Astrocyte of the spinal cord (primary cell): ENCODE data around the gene SELP.

Experiments used
- DNase-seq: peaks from one replicate; pipeline ENCODE4 v3.0.0; 2011; ENCODE audit warnings: low read depth, low spot score
- H3K4me3 ChIP-seq: 2 replicates; pipeline ENCODE4 v1.5.1; 2011; ENCODE audit warnings: low read depth, mild to moderate bottlenecking, low read length, moderate library complexity
- in situ Hi-C: cut with HindIII; loops from 2 replicates; pipeline ENCODE4 v1.10.0; 2017; ENCODE audit warnings: low sequenced_read_pairs
- TF ChIP-seq, protein P1 (sequence below): IDR thresholded peaks from 2 replicates; pipeline ENCODE4 v1.5.1; 2012; ENCODE audit warnings: low read depth, mild to moderate bottlenecking, low read length, inconsistent platforms

Gene SELP

DNA sequence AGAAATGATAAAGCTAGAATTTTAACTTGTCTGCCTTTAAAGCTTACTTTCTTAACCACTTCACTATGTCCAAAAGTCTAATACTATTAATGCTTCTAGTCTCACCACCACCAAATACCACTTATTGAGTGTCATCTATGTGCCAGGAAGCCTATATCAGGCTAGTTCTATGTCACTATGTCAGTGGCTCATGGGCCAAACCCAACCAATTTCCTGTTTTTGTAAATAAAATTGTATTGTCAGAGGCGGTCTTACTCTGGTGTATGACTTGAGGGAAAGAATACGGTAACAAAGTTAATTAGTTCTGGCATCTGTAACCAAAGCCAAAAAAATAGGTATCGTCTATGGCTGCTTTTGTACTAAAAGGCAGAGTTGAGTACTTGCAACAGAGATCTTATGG is 58.5 kb downstream of the SELP start:
- TF ChIP-seq, protein P1, sequence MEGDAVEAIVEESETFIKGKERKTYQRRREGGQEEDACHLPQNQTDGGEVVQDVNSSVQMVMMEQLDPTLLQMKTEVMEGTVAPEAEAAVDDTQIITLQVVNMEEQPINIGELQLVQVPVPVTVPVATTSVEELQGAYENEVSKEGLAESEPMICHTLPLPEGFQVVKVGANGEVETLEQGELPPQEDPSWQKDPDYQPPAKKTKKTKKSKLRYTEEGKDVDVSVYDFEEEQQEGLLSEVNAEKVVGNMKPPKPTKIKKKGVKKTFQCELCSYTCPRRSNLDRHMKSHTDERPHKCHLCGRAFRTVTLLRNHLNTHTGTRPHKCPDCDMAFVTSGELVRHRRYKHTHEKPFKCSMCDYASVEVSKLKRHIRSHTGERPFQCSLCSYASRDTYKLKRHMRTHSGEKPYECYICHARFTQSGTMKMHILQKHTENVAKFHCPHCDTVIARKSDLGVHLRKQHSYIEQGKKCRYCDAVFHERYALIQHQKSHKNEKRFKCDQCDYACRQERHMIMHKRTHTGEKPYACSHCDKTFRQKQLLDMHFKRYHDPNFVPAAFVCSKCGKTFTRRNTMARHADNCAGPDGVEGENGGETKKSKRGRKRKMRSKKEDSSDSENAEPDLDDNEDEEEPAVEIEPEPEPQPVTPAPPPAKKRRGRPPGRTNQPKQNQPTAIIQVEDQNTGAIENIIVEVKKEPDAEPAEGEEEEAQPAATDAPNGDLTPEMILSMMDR: no peak
- DNase-seq: no peak
- in situ Hi-C loops: no loop called here
- H3K4me3 ChIP-seq: no peak overlapping the region

GRCh38 chr1:169570172-169570574 is 59.8 kb downstream of the SELP start:
- in situ Hi-C loops: no loop called here
- no peak for DNase-seq
- TF ChIP-seq, protein P1: no peak
- no peak overlapping the region for H3K4me3 ChIP-seq

DNA sequence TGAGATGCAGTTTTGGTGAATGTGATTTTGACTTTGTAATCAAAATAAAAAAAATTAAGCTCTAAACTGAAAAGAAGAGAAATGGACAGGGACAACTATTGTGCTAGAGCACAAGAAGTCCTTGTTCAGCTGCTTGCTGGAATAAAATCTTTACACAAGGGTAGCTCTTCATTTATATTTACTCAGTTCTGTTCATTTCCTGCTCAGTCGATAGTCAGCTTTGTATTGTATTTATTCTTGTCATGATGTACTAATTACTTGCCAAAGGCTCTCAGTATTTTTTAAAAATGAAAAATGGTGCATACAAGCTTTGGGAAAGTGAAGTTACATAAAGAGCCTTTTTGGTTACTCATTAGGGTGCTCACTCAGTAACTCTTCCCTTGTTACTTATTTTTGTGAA is 61.4 kb downstream of the SELP start:
- TF ChIP-seq, protein P1: no peak
- no peak for DNase-seq
- in situ Hi-C loops: no loop called here
- no peak overlapping the region for H3K4me3 ChIP-seq

DNA sequence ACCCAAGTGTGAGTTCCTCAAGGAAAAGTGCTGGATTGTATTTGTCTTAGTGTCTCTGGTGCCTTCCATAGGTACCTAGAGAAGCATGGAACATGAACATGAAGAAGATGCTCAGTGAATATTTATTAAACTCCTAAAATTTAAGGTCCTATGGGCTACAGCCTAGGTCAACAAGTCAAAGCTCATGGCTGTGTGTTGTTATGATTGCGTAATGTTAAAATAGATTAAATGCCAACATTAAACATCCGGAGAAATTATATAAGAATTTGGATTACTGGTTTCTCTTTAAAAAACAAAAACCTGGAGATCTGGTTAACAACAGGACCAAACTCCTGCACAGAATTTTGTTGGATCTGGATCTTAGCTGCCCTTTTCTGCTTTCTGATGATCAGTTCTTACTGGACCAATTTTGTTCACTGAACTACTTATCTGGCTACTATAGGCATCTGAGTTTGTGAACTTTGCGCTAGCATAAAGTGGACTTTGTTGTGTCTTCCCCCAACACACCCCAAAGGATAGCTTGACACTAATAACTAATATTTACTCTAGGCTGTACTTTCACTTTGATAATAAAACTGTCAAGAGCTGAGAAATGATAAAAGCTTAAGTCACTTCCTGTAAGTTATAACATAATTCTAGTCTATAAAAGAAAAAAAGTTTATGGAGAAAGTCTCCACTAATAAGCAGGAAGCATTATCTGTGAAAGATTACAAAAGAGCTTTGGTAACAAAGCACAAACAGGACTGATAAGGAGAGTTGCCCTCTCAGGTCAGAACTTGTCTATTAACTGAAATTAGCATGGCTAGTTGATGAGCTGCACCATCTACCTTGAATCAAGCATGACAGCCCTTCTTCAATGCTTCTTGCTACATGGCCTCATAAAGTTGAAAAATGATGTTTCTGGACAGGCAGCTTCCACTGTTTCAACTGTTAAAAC is 64.3 kb downstream of the SELP start:
- no peak for DNase-seq
- H3K4me3 ChIP-seq: no peak overlapping the region
- TF ChIP-seq, protein P1: no peak
- in situ Hi-C loops: no loop called here

GRCh38 chr1:169563650-169564049 is 66.3 kb downstream of the SELP start:
- H3K4me3 ChIP-seq: no peak overlapping the region
- in situ Hi-C loops: no loop called here
- TF ChIP-seq, protein P1: no peak
- no peak for DNase-seq

DNA sequence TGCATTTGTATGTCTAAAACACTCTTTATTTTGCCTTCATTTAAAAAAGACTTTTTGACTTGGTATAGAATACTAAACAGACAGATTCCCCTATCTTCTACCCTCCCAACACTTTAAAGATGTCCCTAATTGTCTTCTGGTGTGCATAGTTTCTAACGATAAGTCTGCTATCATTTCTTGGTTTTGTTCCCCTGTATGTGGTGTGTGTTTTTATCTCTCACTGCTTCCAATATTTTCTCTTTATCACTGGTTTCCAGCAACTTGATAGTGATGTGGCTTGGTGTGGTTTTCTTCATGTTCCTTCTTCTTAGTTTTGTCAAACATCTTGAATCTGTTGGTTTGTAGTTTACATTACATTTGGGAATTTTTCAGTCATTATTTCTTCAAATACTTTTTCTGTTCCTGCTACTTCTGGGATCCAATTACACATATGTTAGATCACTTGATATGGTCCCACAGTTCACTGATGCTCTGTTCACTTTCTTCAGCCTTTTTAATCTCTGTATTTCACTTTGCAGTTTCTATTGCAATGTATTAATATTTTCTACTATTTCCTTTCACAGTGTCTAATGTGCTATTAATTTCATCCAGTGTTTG is 66.8 kb downstream of the SELP start:
- no peak overlapping the region for H3K4me3 ChIP-seq

More for the DNA sequence above, 66.8 kb downstream of the SELP start:
- TF ChIP-seq, protein P1: no peak
- no peak for DNase-seq
- in situ Hi-C loops: no loop called here
